SK-N-SH (cell line): ENCODE results near the gene RASA3. TPM values are rescaled to one million over a fixed set of nuclear protein-coding genes. Genes with fewer than 3 reads are reported as not detected.

Source experiments
- CTCF ChIA-PET: fragments of 300-600, 350-600 bp; formaldehyde crosslinking; extraction: SDS; loops from one replicate; lab custom pipeline; 2021; lab: Yijun Ruan, JAX
- POLR2A ChIA-PET: fragments of 350-600 bp; sonication (Branson Sonifier 250); formaldehyde crosslinking; extraction: SDS; loops from one replicate; lab custom pipeline; 2020; ENCODE audit warnings: antibody characterized with exemption, inconsistent platforms; lab: Yijun Ruan, JAX
- DNase-seq: peaks from one replicate; pipeline ENCODE4 v3.0.0; 2012
- H2AFZ ChIP-seq: fragments of 200-600 bp; sonication (generic); 2 replicates; pipeline ENCODE4 v1.8.1; 2016; ENCODE audit warnings: antibody characterized with exemption, mild to moderate bottlenecking, low read depth
- H3F3A ChIP-seq: fragments of 200-600 bp; sonication (generic); replicated peaks from 2 replicates; pipeline ENCODE3; 2016; ENCODE audit warnings: antibody characterized with exemption, mild to moderate bottlenecking; ENCODE audit not compliant: insufficient read depth
- H3K27ac ChIP-seq, 2 experiments: fragments of 200-500 bp in 1 of 2; fragments of 200-600 bp in 1 of 2; sonication (Bioruptor generic) in 1 of 2; sonication (generic), shearing (Covaris generic) in 1 of 2; 2 replicates each; pipeline versions ENCODE4 v1.5.1 to v1.6.1; 2014 to 2016; ENCODE audit warnings: low read depth in 2 of 2, inconsistent platforms in 1 of 2, low read length in 1 of 2, mild to moderate bottlenecking in 1 of 2, mixed read lengths in 1 of 2
- H3K27me3 ChIP-seq: fragments of 200-600 bp; sonication (generic), shearing (Covaris generic); 2 replicates; pipeline ENCODE4 v1.6.1; 2016; ENCODE audit warnings: mixed run types; ENCODE audit not compliant: insufficient read depth
- H3K36me3 ChIP-seq, 2 experiments: fragments of 200-500 bp in 1 of 2; fragments of 200-600 bp in 1 of 2; sonication (Bioruptor generic) in 1 of 2; sonication (generic) in 1 of 2; replicated peaks in 1 of 2; 2 replicates each; pipeline versions ENCODE3 to v1.5.1; 2014 to 2016; ENCODE audit warnings: low read length in 1 of 2, mild to moderate bottlenecking in 1 of 2; ENCODE audit not compliant: insufficient read depth in 2 of 2, control insufficient read depth in 1 of 2
- H3K4me1 ChIP-seq, 2 experiments: fragments of 200-500 bp in 1 of 2; fragments of 200-600 bp in 1 of 2; sonication (Bioruptor generic) in 1 of 2; sonication (generic), shearing (Covaris generic) in 1 of 2; 2 replicates each; pipeline versions ENCODE4 v1.5.1 to v1.6.1; 2014 to 2016; ENCODE audit warnings: low read depth in 1 of 2, low read length in 1 of 2, mixed run types in 1 of 2; ENCODE audit not compliant: insufficient read depth in 2 of 2, control insufficient read depth in 1 of 2
- H3K4me2 ChIP-seq: fragments of 200-600 bp; sonication (generic), shearing (Covaris generic); 2 replicates; pipeline ENCODE4 v1.6.1; 2017; ENCODE audit warnings: mixed run types
- H3K4me3 ChIP-seq, 2 experiments: fragments of 200-500 bp in 1 of 2; fragments of 200-600 bp in 1 of 2; sonication (Bioruptor generic) in 1 of 2; sonication (generic), shearing (Covaris generic) in 1 of 2; 2 replicates each; pipeline versions ENCODE4 v1.5.1 to v1.8.1; 2014 to 2016; ENCODE audit warnings: low read depth in 2 of 2, inconsistent platforms in 1 of 2, low read length in 1 of 2, mild to moderate bottlenecking in 1 of 2, mixed read lengths in 1 of 2, moderate library complexity in 1 of 2
- H3K79me2 ChIP-seq: fragments of 200-600 bp; sonication (generic); 2 replicates; pipeline ENCODE4 v1.8.1; 2017; ENCODE audit warnings: mild to moderate bottlenecking; ENCODE audit not compliant: insufficient read depth
- H3K9ac ChIP-seq: fragments of 200-600 bp; sonication (generic); 2 replicates; pipeline ENCODE4 v1.6.1; 2017; ENCODE audit warnings: mixed run types
- H3K9me2 ChIP-seq: fragments of 200-600 bp; sonication (generic); 2 replicates; pipeline ENCODE4 v1.6.1; 2017; ENCODE audit warnings: mixed run types
- H3K9me3 ChIP-seq: fragments of 200-600 bp; sonication (generic); 2 replicates; pipeline ENCODE4 v1.6.1; 2017; ENCODE audit warnings: mixed run types, mild to moderate bottlenecking, moderate library complexity
- H4K20me1 ChIP-seq: fragments of 200-600 bp; sonication (generic); 2 replicates; pipeline ENCODE4 v1.6.1; 2017; ENCODE audit warnings: mild to moderate bottlenecking, mixed run types; ENCODE audit not compliant: insufficient read depth
- ELF1 ChIP-seq: IDR thresholded peaks from 2 replicates; pipeline ENCODE4 v1.4.0; 2012
- EP300 ChIP-seq, 2 experiments: IDR thresholded peaks; 2 replicates each; pipeline versions ENCODE4 v1.4.0 to v1.6.1; 2012; ENCODE audit warnings: borderline replicate concordance in 1 of 2, low read depth in 1 of 2, low read length in 1 of 2
- EZH2phosphoT487 ChIP-seq: fragments of 200-600 bp; sonication (generic); IDR thresholded peaks from 2 replicates; pipeline ENCODE4 v1.6.1; 2017; ENCODE audit warnings: low read depth, mixed run types, mild to moderate bottlenecking, antibody characterized with exemption, moderate library complexity, borderline replicate concordance
- FOSL2 ChIP-seq: IDR thresholded peaks from 2 replicates; pipeline ENCODE4 v1.4.0; 2012; ENCODE audit warnings: low read depth, mild to moderate bottlenecking, moderate library complexity, borderline replicate concordance
- FOXJ3 ChIP-seq: sonication (generic); formaldehyde crosslinking; IDR thresholded peaks from 2 replicates; pipeline ENCODE4 v1.5.1; 2020; ENCODE audit warnings: mild to moderate bottlenecking, missing genetic modification reagents
- FOXM1 ChIP-seq: IDR thresholded peaks from 2 replicates; pipeline ENCODE4 v1.4.0; 2012; ENCODE audit warnings: low read depth, mild to moderate bottlenecking
- GATA2 ChIP-seq: sonication (generic); formaldehyde crosslinking; IDR thresholded peaks from 2 replicates; pipeline ENCODE4 v1.5.0; 2020; ENCODE audit warnings: mild to moderate bottlenecking, missing genetic modification reagents
- MAX ChIP-seq: IDR thresholded peaks from 2 replicates; pipeline ENCODE4 v1.4.0; 2012; ENCODE audit warnings: low read depth
- PBX3 ChIP-seq: IDR thresholded peaks from 2 replicates; pipeline ENCODE4; 2012
- RCOR1 ChIP-seq: fragments of 150-350 bp; IDR thresholded peaks from 2 replicates; pipeline ENCODE4 v1.6.1; 2017; ENCODE audit warnings: antibody characterized with exemption, low read length
- RXRA ChIP-seq: IDR thresholded peaks from 2 replicates; pipeline ENCODE4 v1.4.0; 2012; ENCODE audit warnings: low read depth, mild to moderate bottlenecking, borderline replicate concordance
- TAF1 ChIP-seq: IDR thresholded peaks from 2 replicates; pipeline ENCODE4 v1.6.1; 2012; ENCODE audit warnings: low read depth, mild to moderate bottlenecking, low read length, moderate library complexity, borderline replicate concordance
- TCF12 ChIP-seq: IDR thresholded peaks from 2 replicates; pipeline ENCODE4 v1.4.0; 2012
- TEAD4 ChIP-seq: IDR thresholded peaks from 2 replicates; pipeline ENCODE4 v1.4.0; 2012; ENCODE audit warnings: mild to moderate bottlenecking, borderline replicate concordance; ENCODE audit not compliant: insufficient read depth
- YY1 ChIP-seq: IDR thresholded peaks from 2 replicates; pipeline ENCODE4 v1.4.0; 2012; ENCODE audit warnings: low read depth, mild to moderate bottlenecking
- WGBS: methylation state at CpG from one replicate; pipeline ENCODE4 v1.1.6; 2017; ENCODE audit warnings: low lambda C conversion rate; 5-methylcytosine and 5-hydroxymethylcytosine counted together
- polyA plus RNA-seq, 3 experiments: library from polyadenylated mRNA; depleted of rRNA; stranded (reverse); fragments of >200 nt; gene quantifications; 2 replicates each; pipeline ENCODE4 v1.2.3, GENCODE V29; 2012
- TF ChIP-seq, protein P1 (sequence below): IDR thresholded peaks from 2 replicates; pipeline ENCODE4 v1.4.0; 2012; ENCODE audit warnings: low read depth, borderline replicate concordance
- TF ChIP-seq, protein P2 (sequence below): IDR thresholded peaks from 2 replicates; pipeline ENCODE4 v1.6.1; 2012; ENCODE audit warnings: mild to moderate bottlenecking, low read depth, low read length, moderate library complexity
- TF ChIP-seq, protein P3 (sequence below): fragments of 150-350 bp; IDR thresholded peaks from 2 replicates; pipeline ENCODE4 v1.6.1; 2016; ENCODE audit warnings: mild to moderate bottlenecking, low read depth, low read length

RASA3 gene
- polyA plus RNA-seq, 1 of the 3 experiments (the other 2 are of a cell fraction): 25.1 TPM

DNA sequence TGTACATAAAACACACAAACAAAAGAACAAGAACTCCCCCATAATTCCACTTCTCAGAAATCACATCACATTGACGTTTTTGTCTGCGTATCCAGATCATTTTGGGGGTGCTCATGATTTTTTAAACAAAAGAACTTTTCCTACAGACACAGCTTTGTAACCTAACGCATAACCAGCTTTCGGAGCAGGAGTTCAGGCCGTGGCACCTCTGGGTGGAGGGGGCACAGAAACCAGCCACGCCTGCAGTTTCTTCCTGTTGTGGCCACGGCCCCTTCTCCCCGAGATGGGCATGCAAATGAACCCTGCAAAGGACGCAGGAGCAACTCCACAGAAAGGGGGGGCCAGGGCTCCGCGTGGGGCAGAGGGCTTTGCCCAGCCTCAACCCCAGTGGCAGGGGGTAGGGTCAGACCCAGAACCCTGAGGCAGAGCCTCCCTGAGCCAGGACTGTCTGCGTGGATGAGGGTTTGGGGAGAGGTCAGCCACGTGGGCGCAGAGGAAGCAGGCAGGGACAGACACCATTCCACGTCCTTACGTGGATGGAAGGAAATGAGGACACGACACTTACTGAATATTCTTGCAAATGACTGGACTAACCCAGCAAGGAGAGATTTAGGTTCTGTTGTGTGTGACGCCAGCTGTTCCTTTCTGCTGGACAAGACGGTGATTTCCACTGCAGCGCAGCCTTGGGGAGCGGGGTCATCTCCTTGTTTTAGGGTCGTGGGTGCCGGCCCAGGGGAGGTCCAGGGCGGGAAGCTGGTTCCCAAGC, 64.4 kb downstream of the RASA3 start:
- POLR2A ChIA-PET: no interaction called here

More for the DNA sequence above, 64.4 kb downstream of the RASA3 start:
- Histone ChIP-seq H3K27ac (peak overlapping the region; percentile 71 to 100), H4K20me1 (no peaks in the 10 kb centered on the region), H3K4me3 (no peak overlapping the region), H3K4me2 (peak overlapping the region; percentile 54; the same call in 1 of the 2 replicates), H3K9me3 (no peaks in the 10 kb centered on the region), H3F3A (peaks cover 68% of the 10 kb centered on the region), H3K27me3 (no peaks in the 10 kb centered on the region), H2AFZ (no peak overlapping the region), H3K9me2 (no peaks in the 10 kb centered on the region), H3K79me2 (peaks cover 69% of the 10 kb centered on the region), H3K36me3 (peaks cover 8 to 15% of the 10 kb centered on the region in 2 experiments), H3K4me1 (peaks cover 39 to 46% of the 10 kb centered on the region in 2 experiments), H3K9ac (peak overlapping the region; percentile 17; the same call in 1 of the 2 replicates)
- WGBS: 91% methylated on average over 22 of the region's 24 CpGs
- CTCF ChIA-PET: interaction anchor here (1.1 kb wide), 1 partner anchor 43 kb away, joined by 3 read pairs; no protein-coding TSS in a partner anchor
- TF ChIP-seq MAX (no peak), TCF12 (no peak), EZH2phosphoT487 (no peak), TAF1 (no peak), TEAD4 (no peak), RCOR1 (no peak), GATA2 (CRISPR knock-in tag) (no peak), RXRA (no peak), FOXM1 (no peak), EP300 (IDR thresholded peaks at IDR 0.05; ENCODE audit: borderline replicate concordance in 1 of 2, low read depth in 1 of 2, low read length in 1 of 2) (no peak), FOXJ3 (CRISPR knock-in tag) (no peak), FOSL2 (no peak), PBX3 (no peak), ELF1 (no peak), YY1 (no peak)
- TF ChIP-seq, protein P1, sequence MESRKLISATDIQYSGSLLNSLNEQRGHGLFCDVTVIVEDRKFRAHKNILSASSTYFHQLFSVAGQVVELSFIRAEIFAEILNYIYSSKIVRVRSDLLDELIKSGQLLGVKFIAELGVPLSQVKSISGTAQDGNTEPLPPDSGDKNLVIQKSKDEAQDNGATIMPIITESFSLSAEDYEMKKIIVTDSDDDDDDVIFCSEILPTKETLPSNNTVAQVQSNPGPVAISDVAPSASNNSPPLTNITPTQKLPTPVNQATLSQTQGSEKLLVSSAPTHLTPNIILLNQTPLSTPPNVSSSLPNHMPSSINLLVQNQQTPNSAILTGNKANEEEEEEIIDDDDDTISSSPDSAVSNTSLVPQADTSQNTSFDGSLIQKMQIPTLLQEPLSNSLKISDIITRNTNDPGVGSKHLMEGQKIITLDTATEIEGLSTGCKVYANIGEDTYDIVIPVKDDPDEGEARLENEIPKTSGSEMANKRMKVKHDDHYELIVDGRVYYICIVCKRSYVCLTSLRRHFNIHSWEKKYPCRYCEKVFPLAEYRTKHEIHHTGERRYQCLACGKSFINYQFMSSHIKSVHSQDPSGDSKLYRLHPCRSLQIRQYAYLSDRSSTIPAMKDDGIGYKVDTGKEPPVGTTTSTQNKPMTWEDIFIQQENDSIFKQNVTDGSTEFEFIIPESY: no peak
- TF ChIP-seq, protein P2, sequence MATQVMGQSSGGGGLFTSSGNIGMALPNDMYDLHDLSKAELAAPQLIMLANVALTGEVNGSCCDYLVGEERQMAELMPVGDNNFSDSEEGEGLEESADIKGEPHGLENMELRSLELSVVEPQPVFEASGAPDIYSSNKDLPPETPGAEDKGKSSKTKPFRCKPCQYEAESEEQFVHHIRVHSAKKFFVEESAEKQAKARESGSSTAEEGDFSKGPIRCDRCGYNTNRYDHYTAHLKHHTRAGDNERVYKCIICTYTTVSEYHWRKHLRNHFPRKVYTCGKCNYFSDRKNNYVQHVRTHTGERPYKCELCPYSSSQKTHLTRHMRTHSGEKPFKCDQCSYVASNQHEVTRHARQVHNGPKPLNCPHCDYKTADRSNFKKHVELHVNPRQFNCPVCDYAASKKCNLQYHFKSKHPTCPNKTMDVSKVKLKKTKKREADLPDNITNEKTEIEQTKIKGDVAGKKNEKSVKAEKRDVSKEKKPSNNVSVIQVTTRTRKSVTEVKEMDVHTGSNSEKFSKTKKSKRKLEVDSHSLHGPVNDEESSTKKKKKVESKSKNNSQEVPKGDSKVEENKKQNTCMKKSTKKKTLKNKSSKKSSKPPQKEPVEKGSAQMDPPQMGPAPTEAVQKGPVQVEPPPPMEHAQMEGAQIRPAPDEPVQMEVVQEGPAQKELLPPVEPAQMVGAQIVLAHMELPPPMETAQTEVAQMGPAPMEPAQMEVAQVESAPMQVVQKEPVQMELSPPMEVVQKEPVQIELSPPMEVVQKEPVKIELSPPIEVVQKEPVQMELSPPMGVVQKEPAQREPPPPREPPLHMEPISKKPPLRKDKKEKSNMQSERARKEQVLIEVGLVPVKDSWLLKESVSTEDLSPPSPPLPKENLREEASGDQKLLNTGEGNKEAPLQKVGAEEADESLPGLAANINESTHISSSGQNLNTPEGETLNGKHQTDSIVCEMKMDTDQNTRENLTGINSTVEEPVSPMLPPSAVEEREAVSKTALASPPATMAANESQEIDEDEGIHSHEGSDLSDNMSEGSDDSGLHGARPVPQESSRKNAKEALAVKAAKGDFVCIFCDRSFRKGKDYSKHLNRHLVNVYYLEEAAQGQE: no peak
- TF ChIP-seq, protein P3, sequence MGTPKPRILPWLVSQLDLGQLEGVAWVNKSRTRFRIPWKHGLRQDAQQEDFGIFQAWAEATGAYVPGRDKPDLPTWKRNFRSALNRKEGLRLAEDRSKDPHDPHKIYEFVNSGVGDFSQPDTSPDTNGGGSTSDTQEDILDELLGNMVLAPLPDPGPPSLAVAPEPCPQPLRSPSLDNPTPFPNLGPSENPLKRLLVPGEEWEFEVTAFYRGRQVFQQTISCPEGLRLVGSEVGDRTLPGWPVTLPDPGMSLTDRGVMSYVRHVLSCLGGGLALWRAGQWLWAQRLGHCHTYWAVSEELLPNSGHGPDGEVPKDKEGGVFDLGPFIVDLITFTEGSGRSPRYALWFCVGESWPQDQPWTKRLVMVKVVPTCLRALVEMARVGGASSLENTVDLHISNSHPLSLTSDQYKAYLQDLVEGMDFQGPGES: no peak
- no peak for DNase-seq
